SHP77 treated with DMSO at 0.1 percent for 48 hours (cell line): ENCODE data around the gene UVSSA.

Experiments
- DNase-seq: peaks from one replicate; lab custom pipeline; 2025; lab: John Stamatoyannopoulos, UW

The UVSSA gene

DNA sequence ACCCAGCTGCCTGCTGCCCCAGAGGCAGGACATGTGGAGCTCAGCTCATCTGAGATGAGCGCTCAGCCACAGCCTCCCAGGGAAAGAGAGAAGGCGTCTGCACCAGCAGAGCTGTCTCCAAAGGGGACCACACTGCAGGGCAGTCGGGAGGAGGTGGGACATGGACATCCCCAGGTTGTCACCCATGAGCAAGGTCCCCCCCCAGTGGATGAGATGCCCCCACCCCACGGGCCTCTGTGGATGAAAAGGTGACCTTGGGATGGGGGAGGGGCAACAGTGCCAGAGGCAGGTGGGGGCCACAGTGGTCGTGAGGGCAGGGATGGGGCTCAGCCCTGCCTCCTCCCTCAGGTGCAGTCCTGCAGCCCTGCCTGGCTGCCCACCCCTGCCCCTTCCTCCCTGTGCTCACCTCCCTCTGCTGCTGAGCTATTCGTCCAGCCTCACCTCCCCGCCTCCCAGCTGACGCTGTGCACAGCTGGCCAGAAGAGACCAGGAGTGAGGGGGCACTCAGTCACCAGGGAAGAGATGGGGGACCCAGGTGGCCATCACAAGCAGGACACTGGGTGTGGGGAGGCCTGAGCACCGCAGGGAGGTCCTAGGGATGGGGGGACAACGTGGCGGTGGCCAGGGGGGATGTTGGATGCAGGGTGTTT lies 49.9 kb downstream of the UVSSA start:
- no peak for DNase-seq

DNA sequence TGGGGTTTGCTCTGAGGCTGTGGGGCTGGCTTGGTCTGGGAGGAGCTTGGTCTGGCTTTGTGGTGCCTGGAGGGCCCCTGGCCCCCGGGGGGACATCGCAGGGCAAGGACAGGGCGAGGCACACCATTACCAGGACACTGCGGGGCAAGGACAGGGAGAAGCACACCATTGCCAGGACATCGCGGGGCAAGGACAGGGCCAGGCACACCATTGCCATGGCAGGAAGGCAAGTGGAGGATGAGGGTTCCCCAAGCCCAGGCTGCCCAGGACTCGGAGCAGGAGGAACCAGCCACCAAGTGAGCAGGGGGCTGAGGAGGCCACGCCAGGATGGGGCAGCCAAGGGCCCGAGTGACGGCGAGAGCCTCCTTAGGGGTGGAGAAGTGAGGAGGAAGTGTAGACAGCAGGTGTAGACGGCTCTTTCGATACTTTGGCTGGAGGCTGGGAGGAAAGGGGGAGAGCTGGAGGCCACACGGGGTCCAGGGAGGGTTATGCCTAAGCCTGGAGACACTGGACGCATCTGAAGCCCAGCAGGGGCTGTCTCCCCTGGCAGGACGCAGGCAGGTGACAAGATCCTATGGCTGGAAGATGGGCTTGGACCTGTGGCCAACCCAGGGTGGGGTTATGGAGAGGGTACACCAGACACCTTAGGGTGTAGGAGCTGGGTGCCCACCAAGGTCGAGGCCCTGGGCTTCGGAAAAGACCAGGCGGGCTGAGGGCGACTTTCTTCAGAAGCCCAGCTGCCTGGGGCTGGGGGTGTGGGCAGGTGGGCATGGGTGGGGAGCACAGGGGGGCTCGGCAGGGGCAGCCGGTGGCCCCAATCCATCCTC lies 51.9 kb downstream of the UVSSA start:
- DNase-seq = no peak

DNA sequence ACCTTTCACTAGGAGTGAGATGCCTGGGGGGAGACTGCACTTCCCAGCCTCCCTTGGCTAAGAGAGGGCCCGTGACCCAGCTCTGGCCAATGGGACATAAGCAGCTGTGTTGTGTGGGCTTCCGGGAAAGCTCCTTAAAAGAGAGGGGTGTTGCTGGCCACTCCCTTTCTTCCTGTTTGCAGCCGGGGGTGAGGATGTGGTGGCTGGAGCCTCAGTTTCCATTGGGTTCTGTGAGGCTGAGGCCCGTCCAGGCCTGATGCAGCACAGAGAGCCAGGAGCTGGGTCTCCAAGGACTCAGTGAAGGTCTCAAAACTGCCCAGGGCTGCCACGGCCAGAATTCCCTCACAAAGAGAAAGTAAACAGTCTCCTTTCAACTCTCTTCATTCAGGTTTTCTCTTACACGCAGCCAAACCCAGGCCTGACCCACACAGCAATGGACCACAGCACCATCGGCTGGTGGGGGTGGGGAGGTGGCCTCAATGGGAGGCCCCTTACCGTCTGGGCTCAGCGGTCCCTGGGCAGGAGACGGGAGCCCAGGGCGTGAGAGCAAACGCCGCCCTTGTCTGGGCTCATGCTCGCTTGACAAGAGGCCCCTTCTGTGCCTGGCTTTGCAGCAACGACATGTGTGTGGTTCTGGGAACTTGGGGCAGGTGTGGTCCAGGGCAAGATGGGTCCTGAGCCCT lies 52.6 kb downstream of the UVSSA start:
- no peak for DNase-seq

DNA sequence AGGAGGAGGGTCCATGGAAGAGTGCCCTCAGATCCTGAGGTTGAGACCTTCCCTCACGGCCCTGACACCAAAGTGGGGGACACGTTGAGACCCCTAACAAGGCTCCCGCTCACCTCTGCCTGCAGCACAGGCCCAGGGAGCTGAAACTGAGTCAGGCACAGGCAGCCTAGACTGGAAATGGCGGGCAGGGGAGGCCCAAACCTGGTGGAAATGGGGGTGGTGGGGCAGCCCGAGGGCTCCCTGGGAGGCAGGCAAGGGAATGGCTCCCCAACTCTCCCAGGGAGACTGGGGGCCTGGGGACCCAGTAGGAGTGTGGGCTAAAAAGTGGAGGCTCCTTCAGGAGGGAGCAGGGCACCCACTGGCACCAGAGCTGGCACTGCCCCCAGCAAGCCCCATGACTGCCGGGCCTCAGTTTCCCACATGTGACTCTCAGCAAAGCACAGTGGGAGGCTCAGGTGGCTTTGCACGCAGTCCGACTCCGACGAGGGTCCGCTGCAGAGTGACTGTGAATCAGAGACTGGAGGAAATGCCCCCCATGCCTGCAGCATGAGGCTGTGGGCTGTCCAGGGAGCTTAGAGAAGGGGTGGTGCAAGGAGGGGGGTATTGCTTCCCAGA lies 53.3 kb downstream of the UVSSA start:
- no peak for DNase-seq

DNA sequence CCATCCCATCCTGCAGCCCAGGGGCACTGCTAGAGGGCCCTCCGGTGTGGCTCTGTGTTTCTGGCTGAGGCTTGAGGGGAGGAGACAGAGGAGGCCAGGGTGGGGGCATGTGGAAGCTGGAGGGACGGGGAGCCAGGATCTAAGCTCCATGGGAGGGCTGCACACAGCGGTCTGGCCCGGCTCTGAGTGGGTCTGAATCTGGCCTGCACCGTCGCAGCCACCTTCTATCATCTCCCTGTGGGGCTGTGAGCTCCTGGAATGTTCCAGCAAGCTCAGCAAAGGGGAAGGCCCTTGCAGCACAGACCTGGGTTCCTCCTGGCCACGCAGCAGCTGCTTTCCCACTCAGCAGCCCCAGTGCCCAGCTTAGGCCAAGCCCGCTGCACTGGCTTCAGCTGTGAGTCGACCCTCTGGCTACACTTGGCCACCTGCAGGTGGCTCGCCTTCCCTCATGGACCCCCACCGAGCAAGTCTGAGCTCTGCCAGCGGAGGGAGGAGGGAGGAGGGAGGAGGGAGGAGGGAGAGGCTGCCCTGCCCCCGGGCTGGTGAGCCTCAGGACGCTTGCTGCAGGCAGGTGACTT lies 53.9 kb downstream of the UVSSA start:
- DNase-seq = no peak

DNA sequence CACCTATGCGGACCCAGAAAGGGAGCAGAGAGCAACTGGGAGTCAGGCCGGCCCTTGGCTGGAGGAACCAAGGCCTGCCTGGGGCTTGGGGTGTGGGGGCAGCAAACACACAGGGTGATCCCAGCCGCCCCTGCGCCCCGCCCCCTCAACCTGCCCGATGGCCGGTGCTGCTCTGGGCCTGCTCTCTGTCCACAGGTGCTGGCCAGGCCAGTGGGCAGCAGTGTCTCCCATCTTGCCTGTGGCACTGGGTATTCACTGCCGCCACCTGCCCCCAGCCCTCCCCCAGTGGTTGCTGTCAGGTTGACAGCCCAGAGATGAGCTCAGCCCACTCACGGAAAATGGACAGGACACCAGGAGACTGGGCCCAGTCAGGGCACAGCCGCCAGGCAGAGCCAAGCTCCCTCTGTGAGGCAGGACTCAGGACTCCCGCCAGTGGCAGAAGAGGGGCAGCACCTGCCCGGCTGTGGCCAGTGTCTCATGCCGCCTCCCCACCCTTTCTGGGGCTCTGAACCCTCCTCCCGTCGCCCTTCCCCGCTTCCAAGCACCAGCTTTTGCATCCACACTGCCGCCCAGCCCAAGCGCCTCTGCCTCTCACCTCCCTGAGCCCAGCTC lies 54.5 kb downstream of the UVSSA start:
- DNase-seq = no peak

DNA sequence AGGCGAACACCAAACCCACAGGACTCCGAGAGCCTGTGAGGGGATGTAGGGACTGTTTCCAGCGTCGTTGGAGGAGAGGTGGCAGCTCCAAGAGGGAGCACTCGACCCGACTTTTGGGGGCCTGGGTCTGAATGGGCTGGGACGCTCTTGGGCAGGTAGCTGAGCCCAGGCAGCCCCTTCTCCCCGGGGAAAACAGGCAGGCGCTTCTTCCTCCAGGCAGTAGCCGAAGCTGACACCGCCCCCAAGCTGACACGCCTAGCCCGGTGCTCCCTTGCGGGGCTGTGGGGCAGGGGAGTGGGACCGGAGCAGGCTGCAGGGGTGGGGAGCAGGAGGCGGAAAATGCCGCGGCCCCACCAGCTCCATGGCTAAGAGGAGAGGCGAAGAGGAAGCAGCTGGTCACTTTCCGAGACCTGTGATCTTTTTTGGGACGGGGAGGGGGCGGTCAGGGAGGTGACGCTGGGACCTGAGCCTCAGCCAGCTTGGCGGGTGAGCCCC lies 55.1 kb downstream of the UVSSA start:
- DNase-seq = no peak

DNA sequence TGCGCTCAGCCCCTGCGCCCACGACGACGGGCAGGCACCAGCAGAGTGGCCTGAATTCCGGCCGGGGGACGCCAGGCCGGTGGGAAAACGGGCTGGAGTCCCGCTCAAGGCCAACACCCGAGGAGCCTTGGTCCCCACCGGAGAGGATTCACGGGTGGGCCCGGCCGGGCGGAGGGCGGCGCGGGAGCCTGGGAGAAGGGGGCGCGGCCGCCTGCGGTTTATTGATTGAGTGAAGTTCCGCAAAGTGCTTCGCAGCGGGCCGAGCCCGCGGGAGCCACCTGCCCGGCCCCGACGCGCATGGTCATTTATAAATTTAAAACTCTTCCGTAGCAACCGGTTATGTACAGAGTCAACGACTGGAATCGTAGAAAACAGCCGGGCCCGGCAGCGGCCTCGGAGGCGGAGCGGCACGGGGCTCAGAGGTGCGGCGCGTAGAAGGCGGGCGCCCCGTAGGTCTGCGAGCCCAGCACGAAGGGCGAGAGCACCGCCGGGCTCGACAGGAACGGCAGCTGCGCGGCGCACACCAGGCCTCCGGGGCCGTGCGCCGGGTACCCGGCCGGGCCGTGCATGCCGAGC lies 55.6 kb downstream of the UVSSA start:
- no peak for DNase-seq

DNA sequence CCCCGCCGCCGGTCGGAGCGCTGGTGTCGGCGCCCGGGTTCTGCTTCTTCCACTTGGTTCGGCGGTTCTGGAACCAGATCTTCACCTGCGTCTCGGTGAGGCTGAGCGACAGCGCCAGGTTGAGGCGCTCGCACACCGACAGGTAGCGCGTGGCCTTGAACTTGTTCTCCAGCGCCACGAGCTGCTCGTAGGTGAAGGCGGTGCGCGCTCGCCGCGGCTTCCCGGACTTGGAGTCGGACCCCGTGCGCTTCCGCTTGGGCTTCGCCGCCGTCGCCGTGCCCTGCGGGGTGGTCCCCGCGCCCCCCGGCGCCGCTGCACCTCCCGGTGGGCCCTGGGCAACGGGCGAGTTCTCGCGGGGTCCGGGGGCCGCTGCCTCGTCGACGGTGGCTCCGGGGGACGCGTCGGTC lies 56.2 kb downstream of the UVSSA start:
- DNase-seq = no peak

DNA sequence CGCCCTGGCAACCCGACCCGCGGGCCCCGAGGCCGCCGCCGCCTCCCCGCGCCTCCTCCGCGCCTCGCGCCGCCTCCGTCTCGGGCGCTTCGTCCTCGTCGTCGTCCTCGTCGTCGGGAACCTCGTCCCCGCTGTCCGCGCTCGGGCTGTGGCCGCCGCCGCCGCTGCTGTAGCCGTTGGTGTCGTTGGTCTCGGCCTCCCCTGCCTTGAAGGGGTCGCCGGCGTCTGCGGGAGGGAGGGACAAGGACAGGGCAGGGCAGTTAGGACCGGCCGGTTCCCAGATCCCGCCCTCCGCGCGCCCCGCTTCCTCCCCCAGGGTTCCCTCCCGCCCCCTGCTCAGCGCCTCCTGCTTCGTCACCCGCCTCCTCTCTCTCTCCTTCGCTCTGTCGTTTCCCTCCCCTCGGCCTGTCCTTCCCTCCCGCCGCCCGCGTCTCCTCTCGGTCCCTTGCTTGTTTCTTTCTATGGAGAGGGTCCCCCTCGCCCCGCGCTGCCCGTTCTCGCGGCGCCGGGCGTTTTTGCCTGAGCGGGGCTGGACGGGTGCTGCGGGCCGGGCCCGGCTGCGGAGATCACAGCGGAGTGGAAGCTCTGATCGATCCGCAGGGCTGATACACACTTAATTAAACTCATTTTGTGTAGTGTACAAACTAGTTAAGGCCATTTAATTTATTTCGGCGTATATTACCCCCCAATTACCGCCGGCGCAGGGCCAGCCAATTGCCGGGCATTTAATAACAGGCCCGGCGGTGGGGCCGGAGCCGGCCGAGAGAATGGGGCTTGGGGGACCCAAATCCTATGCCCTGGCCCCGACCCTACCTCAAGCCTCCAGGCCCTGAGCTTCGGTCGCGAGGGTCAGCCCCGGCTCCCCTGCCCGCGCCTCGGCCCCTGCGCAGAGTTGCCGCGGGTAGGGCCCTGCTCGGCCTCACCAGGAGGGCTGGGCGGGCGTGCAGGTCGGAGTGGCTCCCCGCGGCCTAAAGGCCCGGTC lies 56.9 kb downstream of the UVSSA start:
- no peak for DNase-seq

DNA sequence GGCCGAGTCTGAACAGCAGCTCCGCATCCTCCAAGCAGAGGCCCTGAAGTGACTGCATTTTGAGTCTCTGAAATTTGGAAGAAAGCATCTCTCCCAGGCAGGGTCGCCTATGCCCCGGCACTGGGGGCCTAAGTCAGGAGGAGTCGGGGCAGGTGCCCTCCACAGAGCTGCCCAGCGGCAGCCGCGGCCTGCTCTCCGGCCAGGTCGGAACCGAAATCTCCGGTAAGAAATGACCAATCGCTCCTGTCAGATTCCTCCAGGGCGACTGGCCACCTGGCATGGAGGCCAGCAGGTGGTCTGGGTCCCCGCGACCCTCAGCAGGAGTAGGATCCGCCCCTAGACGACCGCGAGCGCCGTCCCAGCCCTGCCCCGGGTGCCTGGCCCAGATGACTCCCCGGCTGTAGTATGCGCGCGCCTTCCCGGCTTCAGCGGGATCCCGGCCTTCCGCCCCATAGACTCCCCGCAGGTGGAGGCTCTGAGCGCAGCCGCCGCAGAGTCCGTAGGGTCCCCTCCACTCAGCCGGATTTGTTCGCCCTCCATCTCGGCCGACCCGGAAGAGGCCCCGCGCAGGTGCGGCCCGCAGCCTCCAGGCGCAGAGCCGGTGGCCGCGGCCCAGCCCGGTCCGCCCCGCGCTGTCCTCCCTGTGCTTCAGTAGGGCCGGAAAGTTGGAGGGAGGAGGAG lies 57.7 kb downstream of the UVSSA start:
- no peak for DNase-seq

DNA sequence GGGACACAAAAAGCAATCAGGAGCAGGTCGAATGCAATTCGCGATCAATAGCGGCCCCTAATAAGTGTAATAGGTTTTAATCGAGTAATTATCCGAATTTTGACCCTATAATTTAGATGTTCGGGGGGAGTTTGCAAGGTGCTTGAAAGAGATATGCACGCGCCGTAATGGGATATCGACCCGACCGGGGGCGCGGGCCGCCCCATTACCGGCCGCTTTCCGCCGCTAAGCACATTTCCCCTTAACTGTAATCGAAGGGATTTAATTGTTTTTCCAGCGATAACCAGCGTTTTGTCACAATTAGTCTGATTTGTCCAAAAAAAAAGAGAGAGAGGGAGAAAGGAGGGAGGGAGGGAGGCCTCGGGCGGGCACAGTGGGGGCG lies 58.2 kb downstream of the UVSSA start:
- no peak for DNase-seq

DNA sequence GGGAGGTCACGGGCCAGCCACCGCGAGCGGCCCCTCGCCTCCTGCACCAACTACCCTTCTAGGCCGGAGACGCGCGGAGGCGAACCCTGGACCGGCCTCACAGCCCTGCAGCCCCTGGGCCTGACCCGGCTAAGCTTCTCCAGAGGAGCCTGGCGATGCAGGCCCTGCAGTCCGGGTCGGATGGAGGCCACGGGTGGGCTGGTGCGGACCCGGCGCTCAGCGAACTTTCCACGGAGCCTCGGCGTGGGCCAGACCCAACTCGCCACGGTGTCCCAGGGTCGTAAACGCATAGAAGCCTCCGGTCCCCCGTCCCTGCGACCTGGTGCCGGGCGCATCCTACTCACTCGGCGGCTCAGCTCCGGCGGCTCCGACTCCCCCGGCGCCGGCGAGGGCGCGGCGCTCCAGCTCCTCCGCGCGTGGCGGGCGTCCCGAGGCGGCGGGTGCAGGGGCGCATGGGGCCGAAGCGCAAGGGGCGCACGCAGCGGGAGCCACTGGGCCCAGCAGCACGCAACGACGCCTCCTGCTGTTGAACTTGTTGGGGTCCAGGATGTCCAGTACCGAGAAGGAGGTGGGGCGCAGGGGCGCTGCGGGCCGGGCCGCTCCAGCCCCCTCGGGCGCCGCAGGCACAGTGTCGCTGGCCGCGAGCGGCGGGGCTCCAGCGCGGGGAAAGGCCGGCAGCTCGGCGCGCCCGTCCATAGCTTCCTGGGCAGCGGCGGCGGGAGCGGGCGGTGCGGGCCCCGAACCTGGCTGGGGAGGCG lies 58.8 kb downstream of the UVSSA start:
- no peak for DNase-seq

DNA sequence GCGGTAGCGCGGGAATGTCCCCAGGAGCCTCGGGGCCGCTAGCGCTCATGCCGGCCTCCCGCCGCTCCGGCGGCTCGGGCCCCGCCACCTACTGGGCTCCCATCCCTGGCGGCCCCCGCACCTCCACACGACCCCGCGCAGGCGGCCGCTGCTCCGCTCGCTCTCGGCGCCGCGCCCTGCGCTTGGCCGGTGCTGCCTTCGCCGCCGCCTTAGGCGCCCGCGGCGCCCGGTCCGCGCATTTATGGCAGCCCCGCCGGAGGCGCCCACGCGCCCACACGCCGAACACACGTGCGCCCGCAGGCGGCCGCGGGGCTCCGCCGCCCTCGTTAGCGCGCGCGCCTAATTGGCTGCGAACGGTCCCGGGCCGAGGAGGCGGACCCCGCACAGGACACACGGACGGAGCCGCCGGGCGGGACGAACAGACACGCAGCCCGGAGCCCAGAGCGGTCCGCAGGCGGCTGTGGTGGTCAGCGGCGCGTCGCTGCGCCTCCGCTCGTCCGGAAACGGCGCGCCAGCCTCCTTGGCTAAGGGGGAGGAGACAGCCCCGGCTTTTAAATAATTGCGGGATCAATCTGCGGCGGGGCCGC lies 59.5 kb downstream of the UVSSA start, which contains the start of gene NKX1-1:
TSS of gene NKX1-1 (minus strand) at position 49 of the 587 bp plus-strand sequence. CDS start at position 49, 0 bp downstream.
- DNase-seq = no peak

DNA sequence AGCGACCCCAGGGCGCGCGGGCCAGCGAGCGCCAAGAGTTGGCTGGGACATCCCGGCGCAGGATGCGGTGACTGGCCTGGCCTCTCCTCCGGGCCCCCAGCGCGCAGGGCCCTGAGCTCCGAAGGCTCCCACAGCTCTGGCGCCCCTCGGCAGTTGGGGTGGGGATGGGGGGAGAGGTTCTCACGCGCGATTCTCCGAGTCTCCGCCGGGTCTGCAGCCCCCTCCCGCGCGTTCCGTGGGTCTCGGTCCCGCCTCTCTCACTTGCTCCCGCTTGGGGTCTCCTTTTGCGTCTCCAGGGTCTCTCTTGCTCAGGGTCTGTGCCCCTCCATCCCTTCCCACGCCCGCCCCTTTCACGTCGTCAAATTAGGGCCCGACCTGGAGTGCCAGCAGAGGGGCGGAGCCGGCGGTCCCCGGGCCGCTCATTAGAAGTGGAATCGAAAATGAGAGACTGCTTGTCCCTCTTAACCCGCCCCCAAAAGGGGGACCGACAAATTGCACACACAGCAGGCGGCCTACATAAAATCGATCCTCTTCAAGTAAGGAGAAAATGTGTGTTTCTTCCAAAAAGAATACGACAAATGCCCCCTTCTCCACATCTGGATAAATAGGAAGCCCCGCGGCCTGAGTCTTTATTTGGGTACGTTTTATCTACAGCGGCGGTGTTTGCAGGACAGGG lies 60.1 kb downstream of the UVSSA start:
- no peak for DNase-seq

DNA sequence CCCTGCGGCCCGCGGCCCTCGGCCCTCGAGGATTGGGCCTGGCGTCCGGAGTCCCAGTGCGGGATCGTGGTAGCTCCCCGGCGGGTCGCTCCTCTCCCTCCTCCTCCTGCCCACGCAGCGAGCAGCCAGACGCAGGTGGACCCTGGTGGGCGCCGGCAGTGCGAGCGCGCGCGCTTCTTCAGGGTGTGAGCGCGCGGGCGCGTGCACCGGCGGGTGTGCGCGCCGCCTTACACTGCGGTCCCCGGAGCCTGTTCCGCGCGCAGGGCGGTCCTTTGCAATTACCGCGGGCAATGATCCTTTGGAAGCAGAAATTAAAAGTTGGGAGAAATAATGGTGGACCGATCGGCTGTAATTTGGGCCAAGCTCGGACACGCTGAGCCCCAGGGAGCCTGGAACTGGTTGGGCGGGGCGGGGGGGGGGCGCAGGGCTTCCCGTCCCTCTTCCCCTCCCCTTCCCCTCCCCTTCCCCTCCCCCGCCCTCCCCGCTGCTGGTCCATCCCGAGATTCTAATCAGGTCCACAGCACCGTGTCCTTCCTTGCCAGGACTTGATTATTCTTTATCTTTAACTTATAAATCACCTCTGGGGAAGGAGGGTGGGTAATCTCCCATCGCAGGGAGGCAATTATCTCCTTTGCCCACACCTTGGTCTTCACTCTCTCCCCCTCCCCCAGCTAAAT lies 60.8 kb downstream of the UVSSA start:
- no peak for DNase-seq

DNA sequence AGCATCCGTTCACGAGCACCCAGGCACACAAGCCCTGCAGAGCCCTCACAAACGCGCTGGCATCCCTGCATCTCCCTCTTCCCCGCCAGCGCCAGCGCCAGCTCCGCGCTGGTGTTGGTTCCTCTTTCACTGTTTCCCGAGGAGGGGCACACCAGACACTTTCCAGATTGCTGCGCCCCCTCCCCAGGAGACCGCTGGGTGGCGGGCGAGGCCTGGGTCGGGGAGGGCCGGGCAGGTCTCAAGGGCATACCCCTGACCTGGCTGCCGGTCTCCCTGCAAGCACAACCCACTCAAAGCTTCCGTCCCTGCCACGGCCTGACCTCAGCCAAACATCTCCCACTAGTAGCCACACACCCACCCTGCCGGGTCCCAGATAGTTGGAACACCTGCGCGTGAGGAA lies 61.4 kb downstream of the UVSSA start:
- no peak for DNase-seq
